HEK293 (cell line): ENCODE measurements around the gene POLR2C.

Experiments
- CTCF ChIA-PET: fragments of 350-600 bp; formaldehyde crosslinking; extraction: SDS; loops from one replicate; lab custom pipeline; 2021; ENCODE audit warnings: antibody characterized with exemption; lab: Yijun Ruan, JAX
- POLR2A ChIA-PET: fragments of 300-600 bp; formaldehyde crosslinking; extraction: SDS; loops from one replicate; lab custom pipeline; 2020; ENCODE audit warnings: antibody characterized with exemption, inconsistent platforms; lab: Yijun Ruan, JAX
- H3K27ac ChIP-seq: fragments of 200-500 bp; sonication (Bioruptor generic); 2 replicates; pipeline ENCODE4 v1.5.1; 2014; ENCODE audit warnings: low read depth, low read length, control low read depth, inconsistent platforms; ENCODE audit errors: extremely low read depth
- H3K36me3 ChIP-seq, 2 experiments: fragments of 200-500 bp in 1 of 2; sonication (Bioruptor generic) in 1 of 2; 1 replicate in 1 of 2; 2 replicates in 1 of 2; pipeline ENCODE4 v1.5.1; 2014 to 2017; ENCODE audit warnings: inconsistent platforms in 2 of 2, low read length in 2 of 2; ENCODE audit not compliant: control insufficient read depth in 2 of 2, insufficient read depth in 1 of 2
- H3K4me1 ChIP-seq: fragments of 200-500 bp; sonication (Bioruptor generic); 2 replicates; pipeline ENCODE4 v1.5.1; 2014; ENCODE audit warnings: mild to moderate bottlenecking, low read length, inconsistent platforms; ENCODE audit not compliant: control insufficient read depth, insufficient read depth
- H3K4me3 ChIP-seq: 2 replicates; pipeline ENCODE4 v1.5.1; 2011; ENCODE audit warnings: low read depth, mild to moderate bottlenecking, control low read depth, low read length, moderate library complexity
- H3K9me3 ChIP-seq: fragments of 200-500 bp; sonication (Bioruptor generic); 2 replicates; pipeline ENCODE4 v1.5.1; 2014; ENCODE audit warnings: low read depth, low read length, inconsistent platforms; ENCODE audit not compliant: control insufficient read depth, insufficient read depth
- BCL6B ChIP-seq: fragments of 450-650 bp; formaldehyde crosslinking; IDR thresholded peaks from 2 replicates; pipeline ENCODE4 v1.5.1; 2017; ENCODE audit warnings: missing biosample characterization, missing genetic modification characterization
- FEZF1 ChIP-seq: fragments of 450-650 bp; formaldehyde crosslinking; IDR thresholded peaks from 2 replicates; pipeline ENCODE4 v1.5.1; 2016; ENCODE audit warnings: missing biosample characterization, missing genetic modification characterization
- HOXC10 ChIP-seq: sonication (generic); formaldehyde crosslinking; IDR thresholded peaks from 2 replicates; pipeline ENCODE4 v1.8.1; 2023; ENCODE audit warnings: mild to moderate bottlenecking, missing genetic modification reagents
- IKZF3 ChIP-seq: fragments of 450-650 bp; IDR thresholded peaks from 2 replicates; pipeline ENCODE4 v1.5.0; 2018; ENCODE audit warnings: missing biosample characterization, mild to moderate bottlenecking, missing genetic modification characterization, moderate library complexity
- ZBTB6 ChIP-seq: fragments of 450-650 bp; formaldehyde crosslinking; IDR thresholded peaks from 2 replicates; pipeline ENCODE4 v1.5.1; 2017; ENCODE audit warnings: missing biosample characterization, missing genetic modification characterization
- ZEB2 ChIP-seq: fragments of 450-650 bp; formaldehyde crosslinking; IDR thresholded peaks from 2 replicates; pipeline ENCODE4 v1.5.1; 2016; ENCODE audit warnings: missing biosample characterization, missing genetic modification characterization
- ZNF112 ChIP-seq: fragments of 450-650 bp; formaldehyde crosslinking; IDR thresholded peaks from 2 replicates; pipeline ENCODE4 v1.5.0; 2017; ENCODE audit warnings: missing biosample characterization, missing genetic modification characterization
- ZNF138 ChIP-seq: fragments of 450-650 bp; formaldehyde crosslinking; IDR thresholded peaks from 2 replicates; pipeline ENCODE4 v1.5.1; 2016; ENCODE audit warnings: missing biosample characterization, missing genetic modification characterization, borderline replicate concordance
- ZNF18 ChIP-seq: fragments of 450-650 bp; formaldehyde crosslinking; IDR thresholded peaks from 2 replicates; pipeline ENCODE4 v1.5.1; 2016; ENCODE audit warnings: missing biosample characterization, missing genetic modification characterization
- ZNF37A ChIP-seq: fragments of 450-650 bp; IDR thresholded peaks from 2 replicates; pipeline ENCODE4 v1.5.1; 2018; ENCODE audit warnings: missing biosample characterization, missing genetic modification characterization
- ZNF404 ChIP-seq: fragments of 450-650 bp; formaldehyde crosslinking; IDR thresholded peaks from 2 replicates; pipeline ENCODE4 v1.5.1; 2017; ENCODE audit warnings: missing biosample characterization, missing genetic modification characterization
- ZNF510 ChIP-seq: fragments of 450-650 bp; formaldehyde crosslinking; IDR thresholded peaks from 2 replicates; pipeline ENCODE4 v1.5.1; 2018; ENCODE audit warnings: mild to moderate bottlenecking, missing genetic modification characterization, missing biosample characterization; ENCODE audit not compliant: insufficient replicate concordance
- ZNF624 ChIP-seq: fragments of 450-650 bp; formaldehyde crosslinking; IDR thresholded peaks from 2 replicates; pipeline ENCODE4 v1.5.1; 2017; ENCODE audit warnings: missing biosample characterization, missing genetic modification characterization
- ZNF660 ChIP-seq: fragments of 450-650 bp; IDR thresholded peaks from 2 replicates; pipeline ENCODE4 v1.5.1; 2018; ENCODE audit warnings: missing biosample characterization, mild to moderate bottlenecking, missing genetic modification characterization
- ZNF701 ChIP-seq: fragments of 450-650 bp; formaldehyde crosslinking; IDR thresholded peaks from 2 replicates; pipeline ENCODE4 v1.5.1; 2016; ENCODE audit warnings: missing biosample characterization, missing genetic modification characterization
- ZNF747 ChIP-seq: fragments of 450-650 bp; formaldehyde crosslinking; IDR thresholded peaks from 2 replicates; pipeline ENCODE4 v1.5.1; 2016; ENCODE audit warnings: missing biosample characterization, missing genetic modification characterization
- ZNF785 ChIP-seq: fragments of 450-650 bp; formaldehyde crosslinking; IDR thresholded peaks from 2 replicates; pipeline ENCODE4 v1.5.1; 2016; ENCODE audit warnings: missing biosample characterization, missing genetic modification characterization

Gene POLR2C

GRCh38 chr16:57516176-57516725, 53.8 kb downstream of the POLR2C start:
- no peak for TF ChIP-seq ZNF701
- TF ChIP-seq ZNF785 (tag by site-specific recombination), result no peak
- no peak for TF ChIP-seq FEZF1
- TF ChIP-seq ZBTB6, result no peak
- peaks cover 0 to 16% of the 10 kb centered on the region in 2 experiments; a peak in 2 of 3 replicates for H3K36me3 ChIP-seq
- no peak overlapping the region for H3K4me3 ChIP-seq
- CTCF ChIA-PET, result interaction anchor here (0.7 to 5.2 kb wide), 4 partner anchors 69 to 212 kb away, joined by 3 to 86 read pairs (median 16); partner anchors contain the start of genes CIAPIN1 and COQ9
- no peaks in the 10 kb centered on the region for H3K9me3 ChIP-seq
- POLR2A ChIA-PET, result no interaction called here
- peaks cover 2% of the 10 kb centered on the region; the same call in 1 of the 2 replicates for H3K4me1 ChIP-seq
- H3K27ac ChIP-seq, result no peak overlapping the region

GRCh38 chr16:57516773-57517172, 54.3 kb downstream of the POLR2C start:
- TF ChIP-seq ZNF37A (tag by site-specific recombination) (no peak), ZNF701 (no peak), ZNF138 (tag by site-specific recombination) (no peak), ZNF510 (tag by site-specific recombination) (no peak), BCL6B (tag by site-specific recombination) (no peak), ZNF112 (no peak), IKZF3 (tag by site-specific recombination) (no peak), ZEB2 (tag by site-specific recombination) (no peak), ZNF624 (tag by site-specific recombination) (no peak), ZNF404 (tag by site-specific recombination) (no peak), ZNF747 (tag by site-specific recombination) (no peak), ZNF660 (tag by site-specific recombination) (no peak), HOXC10 (CRISPR knock-in tag) (no peak), ZNF18 (tag by site-specific recombination) (no peak)
- H3K9me3 ChIP-seq, result no peaks in the 10 kb centered on the region
- peaks cover 2% of the 10 kb centered on the region; the same call in 1 of the 2 replicates for H3K4me1 ChIP-seq
- no peak overlapping the region for H3K27ac ChIP-seq
- POLR2A ChIA-PET, result no interaction called here
- peaks cover 0 to 16% of the 10 kb centered on the region in 2 experiments; a peak in 2 of 3 replicates for H3K36me3 ChIP-seq
- no peak overlapping the region for H3K4me3 ChIP-seq
- CTCF ChIA-PET, result interaction anchor here (0.6 to 5.2 kb wide), 6 partner anchors 15 to 330 kb away, joined by 3 to 86 read pairs (median 6); partner anchors contain the start of genes CIAPIN1, COQ9, POLR2C and RSPRY1
